GM23338 (cell line): ENCODE data around the gene CAMTA1. TPM values are rescaled to one million over a fixed set of nuclear protein-coding genes. Genes with fewer than 3 reads are reported as not detected.

Experiments used
- ATAC-seq: fragments of 200-7000 bp; cut with Tn5 transposase; 3 replicates; pipeline ENCODE4 v1.9.1; 2020
- DNase-seq: peaks from one replicate; pipeline ENCODE4 v3.0.0-alpha.2; 2015; ENCODE audit warnings: low spot score
- H2AFZ ChIP-seq: fragments of 200-600 bp; sonication (generic); 2 replicates; pipeline ENCODE4 v1.8.0; 2016; ENCODE audit warnings: antibody characterized with exemption, mild to moderate bottlenecking, moderate library complexity
- H3F3A ChIP-seq: fragments of 200-600 bp; sonication (generic); replicated peaks from 2 replicates; pipeline ENCODE4 v1.8.0; 2017; ENCODE audit warnings: antibody characterized with exemption, mixed run types, low read depth
- H3K27ac ChIP-seq: fragments of 200-600 bp; sonication (generic); 2 replicates; pipeline ENCODE4 v1.6.1; 2016; ENCODE audit warnings: low read depth
- H3K27me3 ChIP-seq: fragments of 200-600 bp; sonication (generic); 2 replicates; pipeline ENCODE4 v1.8.0; 2016; ENCODE audit warnings: mild to moderate bottlenecking, mixed run types, moderate library complexity; ENCODE audit not compliant: insufficient read depth
- H3K36me3 ChIP-seq: fragments of 200-600 bp; sonication (generic); 2 replicates; pipeline ENCODE4 v1.8.0; 2016; ENCODE audit warnings: mild to moderate bottlenecking; ENCODE audit not compliant: insufficient read depth
- H3K4me1 ChIP-seq: fragments of 200-600 bp; sonication (generic); 2 replicates; pipeline ENCODE4 v1.8.0; 2016; ENCODE audit warnings: mild to moderate bottlenecking, moderate library complexity; ENCODE audit not compliant: insufficient read depth
- H3K4me2 ChIP-seq: fragments of 200-600 bp; sonication (generic); 2 replicates; pipeline ENCODE4 v1.7.1; 2017; ENCODE audit warnings: mixed run types
- H3K4me3 ChIP-seq: fragments of 200-600 bp; sonication (generic); 2 replicates; pipeline ENCODE4 v1.6.1; 2016; ENCODE audit warnings: mixed run types
- H3K79me2 ChIP-seq: fragments of 200-600 bp; sonication (generic); replicated peaks from 2 replicates; pipeline ENCODE4 v1.8.0; 2017; ENCODE audit warnings: mild to moderate bottlenecking; ENCODE audit not compliant: insufficient read depth
- H3K9me2 ChIP-seq: fragments of 200-600 bp; sonication (generic); 2 replicates; pipeline ENCODE4 v1.8.0; 2017; ENCODE audit not compliant: insufficient read depth
- H4K20me1 ChIP-seq: fragments of 200-600 bp; sonication (generic); replicated peaks from 2 replicates; pipeline ENCODE4 v1.8.0; 2017; ENCODE audit warnings: mild to moderate bottlenecking; ENCODE audit not compliant: insufficient read depth
- H3K27ac Mint-ChIP-seq: 2 replicates; pipeline ENCODE4 v1.8.0; 2020; ENCODE audit warnings: inconsistent platforms, mild to moderate bottlenecking, moderate library complexity, mixed read lengths
- H3K27me3 Mint-ChIP-seq: 3 replicates; pipeline ENCODE4 v1.8.0; 2022; ENCODE audit warnings: low read depth, mild to moderate bottlenecking, moderate library complexity, mixed read lengths, inconsistent platforms; ENCODE audit not compliant: insufficient read depth, poor library complexity
- H3K36me3 Mint-ChIP-seq: 3 replicates; pipeline ENCODE4 v1.8.0; 2021; ENCODE audit warnings: low read depth, mild to moderate bottlenecking, inconsistent platforms, moderate library complexity, mixed read lengths
- H3K4me1 Mint-ChIP-seq: 3 replicates; pipeline ENCODE4 v1.8.0; 2020; ENCODE audit warnings: mild to moderate bottlenecking, inconsistent platforms, mixed read lengths
- H3K4me3 Mint-ChIP-seq: 3 replicates; pipeline ENCODE4 v1.8.0; 2021; ENCODE audit warnings: moderate library complexity, mild to moderate bottlenecking, inconsistent platforms, mixed read lengths
- H3K9me3 Mint-ChIP-seq: 3 replicates; pipeline ENCODE4 v1.8.0; 2020; ENCODE audit warnings: moderate library complexity, mild to moderate bottlenecking, inconsistent platforms, mixed read lengths
- CREB1 ChIP-seq: fragments of 250-450 bp; sonication (Bioruptor Pico); IDR thresholded peaks from 2 replicates; pipeline ENCODE4 v1.5.0; 2020; ENCODE audit warnings: low read depth, mild to moderate bottlenecking, moderate library complexity
- EZH2 ChIP-seq: fragments of 200-600 bp; sonication (generic); IDR thresholded peaks from one replicate; pipeline ENCODE4 v1.8.0; 2017; ENCODE audit warnings: antibody characterized with exemption, mild to moderate bottlenecking, low read depth; ENCODE audit not compliant: unreplicated experiment
- EZH2phosphoT487 ChIP-seq: fragments of 200-600 bp; sonication (generic); IDR thresholded peaks from one replicate; pipeline ENCODE4 v1.8.1; 2018; ENCODE audit warnings: antibody characterized with exemption; ENCODE audit not compliant: unreplicated experiment
- JUNB ChIP-seq: IDR thresholded peaks from one replicate; pipeline ENCODE4 v1.6.1; 2016; ENCODE audit warnings: antibody characterized with exemption; ENCODE audit not compliant: unreplicated experiment
- NANOG ChIP-seq: IDR thresholded peaks from 2 replicates; pipeline ENCODE4 v1.6.1; 2016; ENCODE audit warnings: antibody characterized with exemption, borderline replicate concordance
- POLR2AphosphoS5 ChIP-seq: IDR thresholded peaks from 2 replicates; pipeline ENCODE4 v1.6.1; 2016; ENCODE audit warnings: antibody characterized with exemption, low read depth
- ZNF331 ChIP-seq: fragments of 250-450 bp; sonication (Bioruptor Pico); IDR thresholded peaks from 2 replicates; pipeline ENCODE4 v1.5.0; 2020; ENCODE audit warnings: low read depth, mild to moderate bottlenecking, moderate library complexity
- polyA plus RNA-seq: library from polyadenylated mRNA; unstranded; fragments of >200 nt; fragmentation: Nextera tagmentation; extraction: Ambion mirVana; gene quantifications from 2 replicates; pipeline ENCODE4 v1.2.1, GENCODE V29; 2016
- total RNA-seq: library from RNA; depleted of rRNA; stranded (reverse); fragments of >200 nt; shearing (Covaris generic); gene quantifications from 2 replicates; pipeline ENCODE4 v1.2.3, GENCODE V29; 2014
- TF ChIP-seq, protein P1 (sequence below): fragments of 250-450 bp; sonication (Bioruptor Pico); IDR thresholded peaks from 2 replicates; pipeline ENCODE4 v1.5.0; 2020; ENCODE audit warnings: mild to moderate bottlenecking, moderate library complexity

The CAMTA1 gene
- total and polyA plus RNA-seq, 2 experiments from 2014 or later, result 115 to 519 TPM

DNA sequence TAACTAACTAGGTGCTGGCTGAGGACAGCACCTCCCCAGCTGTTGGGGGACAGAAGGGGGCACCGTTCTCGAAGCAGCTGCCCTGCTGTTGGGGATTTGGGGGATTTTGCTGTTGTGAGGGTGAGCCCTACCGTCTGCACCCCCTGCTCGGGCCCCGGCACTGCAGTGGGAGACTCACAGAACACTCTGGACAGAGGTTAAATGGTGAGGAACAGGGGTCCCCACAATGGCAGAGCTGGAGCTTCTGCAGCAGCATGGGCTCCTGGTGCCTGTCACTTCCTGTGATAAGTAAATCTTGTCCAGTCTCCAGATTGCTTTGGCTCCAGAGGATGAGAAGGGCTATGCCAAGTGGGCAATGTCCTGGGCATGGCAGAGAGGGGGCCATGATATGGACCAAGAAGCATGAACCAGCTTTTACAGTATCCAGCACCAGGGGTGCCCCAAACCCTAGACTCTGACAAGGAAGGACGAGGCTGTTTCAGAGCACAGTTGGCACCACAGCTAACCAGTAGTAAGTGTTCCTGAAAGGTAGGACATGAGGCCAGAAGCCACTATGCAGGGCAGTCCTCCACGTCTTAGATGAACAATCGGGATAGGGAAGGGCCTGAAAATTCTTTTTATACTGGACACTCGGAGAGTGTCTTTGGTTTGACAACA is 620.7 kb downstream of the CAMTA1 start:
- no peak for DNase-seq
- Histone ChIP-seq H2AFZ (no peak overlapping the region), H3K9me2 (no peaks in the 10 kb centered on the region; the same call in 1 of the 2 replicates), H3K79me2 (no peaks in the 10 kb centered on the region), H3K36me3 (no peaks in the 10 kb centered on the region), H4K20me1 (no peaks in the 10 kb centered on the region), H3K27me3 (no peaks in the 10 kb centered on the region), H3K27ac (no peak overlapping the region), H3F3A (no peaks in the 10 kb centered on the region), H3K4me3 (no peak overlapping the region), H3K4me2 (no peak overlapping the region), H3K4me1 (no peaks in the 10 kb centered on the region; the same call in 1 of the 2 replicates)
- peaks cover 6% of the 10 kb centered on the region for H3K27me3 Mint-ChIP-seq
- H3K27ac Mint-ChIP-seq, result no peak overlapping the region
- TF ChIP-seq NANOG, result no peak
- TF ChIP-seq JUNB, result no peak
- TF ChIP-seq CREB1, result no peak
- TF ChIP-seq EZH2, result no peak
- no peak for TF ChIP-seq ZNF331 (CRISPR knock-in tag)
- TF ChIP-seq EZH2phosphoT487, result no peak
- TF ChIP-seq, protein P1, sequence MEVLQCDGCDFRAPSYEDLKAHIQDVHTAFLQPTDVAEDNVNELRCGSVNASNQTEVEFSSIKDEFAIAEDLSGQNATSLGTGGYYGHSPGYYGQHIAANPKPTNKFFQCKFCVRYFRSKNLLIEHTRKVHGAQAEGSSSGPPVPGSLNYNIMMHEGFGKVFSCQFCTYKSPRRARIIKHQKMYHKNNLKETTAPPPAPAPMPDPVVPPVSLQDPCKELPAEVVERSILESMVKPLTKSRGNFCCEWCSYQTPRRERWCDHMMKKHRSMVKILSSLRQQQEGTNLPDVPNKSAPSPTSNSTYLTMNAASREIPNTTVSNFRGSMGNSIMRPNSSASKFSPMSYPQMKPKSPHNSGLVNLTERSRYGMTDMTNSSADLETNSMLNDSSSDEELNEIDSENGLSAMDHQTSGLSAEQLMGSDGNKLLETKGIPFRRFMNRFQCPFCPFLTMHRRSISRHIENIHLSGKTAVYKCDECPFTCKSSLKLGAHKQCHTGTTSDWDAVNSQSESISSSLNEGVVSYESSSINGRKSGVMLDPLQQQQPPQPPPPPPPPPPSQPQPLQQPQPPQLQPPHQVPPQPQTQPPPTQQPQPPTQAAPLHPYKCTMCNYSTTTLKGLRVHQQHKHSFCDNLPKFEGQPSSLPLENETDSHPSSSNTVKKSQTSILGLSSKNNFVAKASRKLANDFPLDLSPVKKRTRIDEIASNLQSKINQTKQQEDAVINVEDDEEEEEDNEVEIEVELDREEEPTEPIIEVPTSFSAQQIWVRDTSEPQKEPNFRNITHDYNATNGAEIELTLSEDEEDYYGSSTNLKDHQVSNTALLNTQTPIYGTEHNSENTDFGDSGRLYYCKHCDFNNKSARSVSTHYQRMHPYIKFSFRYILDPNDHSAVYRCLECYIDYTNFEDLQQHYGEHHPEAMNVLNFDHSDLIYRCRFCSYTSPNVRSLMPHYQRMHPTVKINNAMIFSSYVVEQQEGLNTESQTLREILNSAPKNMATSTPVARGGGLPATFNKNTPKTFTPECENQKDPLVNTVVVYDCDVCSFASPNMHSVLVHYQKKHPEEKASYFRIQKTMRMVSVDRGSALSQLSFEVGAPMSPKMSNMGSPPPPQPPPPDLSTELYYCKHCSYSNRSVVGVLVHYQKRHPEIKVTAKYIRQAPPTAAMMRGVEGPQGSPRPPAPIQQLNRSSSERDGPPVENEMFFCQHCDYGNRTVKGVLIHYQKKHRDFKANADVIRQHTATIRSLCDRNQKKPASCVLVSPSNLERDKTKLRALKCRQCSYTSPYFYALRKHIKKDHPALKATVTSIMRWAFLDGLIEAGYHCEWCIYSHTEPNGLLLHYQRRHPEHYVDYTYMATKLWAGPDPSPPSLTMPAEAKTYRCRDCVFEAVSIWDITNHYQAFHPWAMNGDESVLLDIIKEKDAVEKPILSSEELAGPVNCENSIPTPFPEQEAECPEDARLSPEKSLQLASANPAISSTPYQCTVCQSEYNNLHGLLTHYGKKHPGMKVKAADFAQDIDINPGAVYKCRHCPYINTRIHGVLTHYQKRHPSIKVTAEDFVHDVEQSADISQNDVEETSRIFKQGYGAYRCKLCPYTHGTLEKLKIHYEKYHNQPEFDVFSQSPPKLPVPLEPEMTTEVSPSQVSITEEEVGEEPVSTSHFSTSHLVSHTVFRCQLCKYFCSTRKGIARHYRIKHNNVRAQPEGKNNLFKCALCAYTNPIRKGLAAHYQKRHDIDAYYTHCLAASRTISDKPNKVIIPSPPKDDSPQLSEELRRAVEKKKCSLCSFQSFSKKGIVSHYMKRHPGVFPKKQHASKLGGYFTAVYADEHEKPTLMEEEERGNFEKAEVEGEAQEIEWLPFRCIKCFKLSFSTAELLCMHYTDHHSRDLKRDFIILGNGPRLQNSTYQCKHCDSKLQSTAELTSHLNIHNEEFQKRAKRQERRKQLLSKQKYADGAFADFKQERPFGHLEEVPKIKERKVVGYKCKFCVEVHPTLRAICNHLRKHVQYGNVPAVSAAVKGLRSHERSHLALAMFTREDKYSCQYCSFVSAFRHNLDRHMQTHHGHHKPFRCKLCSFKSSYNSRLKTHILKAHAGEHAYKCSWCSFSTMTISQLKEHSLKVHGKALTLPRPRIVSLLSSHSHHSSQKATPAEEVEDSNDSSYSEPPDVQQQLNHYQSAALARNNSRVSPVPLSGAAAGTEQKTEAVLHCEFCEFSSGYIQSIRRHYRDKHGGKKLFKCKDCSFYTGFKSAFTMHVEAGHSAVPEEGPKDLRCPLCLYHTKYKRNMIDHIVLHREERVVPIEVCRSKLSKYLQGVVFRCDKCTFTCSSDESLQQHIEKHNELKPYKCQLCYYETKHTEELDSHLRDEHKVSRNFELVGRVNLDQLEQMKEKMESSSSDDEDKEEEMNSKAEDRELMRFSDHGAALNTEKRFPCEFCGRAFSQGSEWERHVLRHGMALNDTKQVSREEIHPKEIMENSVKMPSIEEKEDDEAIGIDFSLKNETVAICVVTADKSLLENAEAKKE, result no peak
- TF ChIP-seq POLR2AphosphoS5, result no peak
- H3K9me3 Mint-ChIP-seq, result peaks cover 4% of the 10 kb centered on the region; the same call in 2 of the 3 replicates
- H3K36me3 Mint-ChIP-seq, result peaks cover 4% of the 10 kb centered on the region; the same call in 1 of the 3 replicates
- no peak for ATAC-seq
- H3K4me1 Mint-ChIP-seq, result peaks cover 18% of the 10 kb centered on the region
- no peak overlapping the region for H3K4me3 Mint-ChIP-seq
